H9 (cell line): ENCODE measurements around the gene TMEM131. TPM values are rescaled to one million over a fixed set of nuclear protein-coding genes. Genes with fewer than 3 reads are reported as not detected.

ENCODE experiments used
- DNase-seq: peaks from one replicate; pipeline ENCODE4 v3.0.0-alpha.2; 2017
- H2AFZ ChIP-seq: one replicate; pipeline ENCODE4 v1.6.1; 2013; ENCODE audit warnings: mild to moderate bottlenecking, low read length, control low read depth, moderate library complexity
- H2AK5ac ChIP-seq: 2 replicates; pipeline ENCODE4 v1.6.1; 2013; ENCODE audit warnings: low read length, control low read depth, mixed read lengths; ENCODE audit not compliant: insufficient read length
- H2BK120ac ChIP-seq: one replicate; pipeline ENCODE4 v1.6.1; 2013; ENCODE audit warnings: low read depth, mild to moderate bottlenecking, low read length, control low read depth, inconsistent platforms; ENCODE audit not compliant: poor library complexity, severe bottlenecking
- H2BK12ac ChIP-seq: 2 replicates; pipeline ENCODE4 v1.6.1; 2013; ENCODE audit warnings: low read length, control low read depth, mixed read lengths, low read depth; ENCODE audit not compliant: insufficient read length
- H2BK15ac ChIP-seq: 2 replicates; pipeline ENCODE4 v1.6.1; 2013; ENCODE audit warnings: low read depth, low read length, control low read depth
- H2BK20ac ChIP-seq: one replicate; pipeline ENCODE4 v1.6.1; 2013; ENCODE audit warnings: low read depth, mild to moderate bottlenecking, low read length, control low read depth, inconsistent platforms; ENCODE audit not compliant: poor library complexity, severe bottlenecking
- H2BK5ac ChIP-seq: 2 replicates; pipeline ENCODE4 v1.6.1; 2013; ENCODE audit warnings: low read length, control low read depth, mixed read lengths; ENCODE audit not compliant: insufficient read length
- H3K14ac ChIP-seq: 2 replicates; pipeline ENCODE4 v1.6.1; 2013; ENCODE audit warnings: low read length, control low read depth; ENCODE audit not compliant: insufficient read depth
- H3K18ac ChIP-seq: 2 replicates; pipeline ENCODE4 v1.6.1; 2013; ENCODE audit warnings: low read depth, mild to moderate bottlenecking, mixed read lengths, low read length, control low read depth; ENCODE audit not compliant: insufficient read length
- H3K23ac ChIP-seq: 2 replicates; pipeline ENCODE4 v1.6.1; 2013; ENCODE audit warnings: low read length, control low read depth, mixed read lengths, low read depth; ENCODE audit not compliant: insufficient read length
- H3K23me2 ChIP-seq: 2 replicates; pipeline ENCODE4 v1.6.1; 2013; ENCODE audit warnings: low read depth, mild to moderate bottlenecking, mixed read lengths, low read length, control low read depth; ENCODE audit not compliant: insufficient read length, poor library complexity, severe bottlenecking
- H3K27ac ChIP-seq: 2 replicates; pipeline ENCODE4 v1.5.1; 2013; ENCODE audit warnings: low read length, control low read depth, mixed read lengths, low read depth; ENCODE audit not compliant: insufficient read length
- H3K27me3 ChIP-seq: 2 replicates; pipeline ENCODE4 v1.6.1; 2013; ENCODE audit warnings: low read length, control low read depth, inconsistent platforms; ENCODE audit not compliant: insufficient read depth
- H3K4ac ChIP-seq: 2 replicates; pipeline ENCODE4 v1.6.1; 2013; ENCODE audit warnings: low read depth, mild to moderate bottlenecking, control low read depth, inconsistent platforms, low read length, moderate library complexity
- H3K4me1 ChIP-seq: 2 replicates; pipeline ENCODE4 v1.6.1; 2013; ENCODE audit warnings: low read length, control low read depth, inconsistent platforms; ENCODE audit not compliant: insufficient read depth
- H3K4me2 ChIP-seq: 2 replicates; pipeline ENCODE4 v1.6.1; 2013; ENCODE audit warnings: low read length, control low read depth, mixed read lengths; ENCODE audit not compliant: insufficient read length, insufficient read depth
- H3K56ac ChIP-seq: 2 replicates; pipeline ENCODE4 v1.6.1; 2013; ENCODE audit warnings: low read depth, mild to moderate bottlenecking, mixed read lengths, low read length, control low read depth; ENCODE audit not compliant: insufficient read length
- H3K79me1 ChIP-seq: 2 replicates; pipeline ENCODE4 v1.6.1; 2013; ENCODE audit warnings: low read depth, mild to moderate bottlenecking, moderate library complexity, low read length, control low read depth, inconsistent platforms; ENCODE audit not compliant: insufficient read depth, poor library complexity, severe bottlenecking
- H3K79me2 ChIP-seq: 2 replicates; pipeline ENCODE4 v1.6.1; 2013; ENCODE audit warnings: low read length, control low read depth, inconsistent platforms; ENCODE audit not compliant: insufficient read depth
- H3K9ac ChIP-seq: 2 replicates; pipeline ENCODE4 v1.6.1; 2013; ENCODE audit warnings: low read length, control low read depth, mixed read lengths; ENCODE audit not compliant: insufficient read length; ENCODE audit errors: extremely low read depth
- H3K9me3 ChIP-seq: one replicate; pipeline ENCODE4 v1.6.1; 2013; ENCODE audit warnings: low read depth, low read length, inconsistent platforms; ENCODE audit not compliant: control insufficient read depth
- H3T11ph ChIP-seq: one replicate; pipeline ENCODE4 v1.6.1; 2013; ENCODE audit warnings: mild to moderate bottlenecking, low read length, control low read depth, inconsistent platforms
- H4K20me1 ChIP-seq: one replicate; pipeline ENCODE4 v1.6.1; 2013; ENCODE audit not compliant: control insufficient read depth, insufficient read length, insufficient read depth
- H4K5ac ChIP-seq: 2 replicates; pipeline ENCODE4 v1.6.1; 2013; ENCODE audit warnings: low read depth, mild to moderate bottlenecking, mixed read lengths, low read length, control low read depth; ENCODE audit not compliant: insufficient read length
- H4K8ac ChIP-seq: replicated peaks from 2 replicates; pipeline ENCODE4 v1.6.1; 2013; ENCODE audit warnings: low read length, control low read depth, mixed read lengths, low read depth; ENCODE audit not compliant: insufficient read length
- H4K91ac ChIP-seq: 2 replicates; pipeline ENCODE4 v1.6.1; 2013; ENCODE audit warnings: low read depth, mild to moderate bottlenecking, moderate library complexity, mixed read lengths, low read length, control low read depth; ENCODE audit not compliant: insufficient read length
- H3K27ac Mint-ChIP-seq, 3 experiments: 2 replicates in 2 of 3; 3 replicates in 1 of 3; pipeline ENCODE4 v1.8.0; 2020 to 2021; ENCODE audit warnings: mixed read lengths in 3 of 3, mild to moderate bottlenecking in 1 of 3, moderate library complexity in 1 of 3
- H3K27me3 Mint-ChIP-seq: 2 replicates; pipeline ENCODE4 v1.8.0; 2021; ENCODE audit warnings: low read depth, mild to moderate bottlenecking, moderate library complexity, mixed read lengths
- H3K36me3 Mint-ChIP-seq, 3 experiments: 2 replicates in 2 of 3; 3 replicates in 1 of 3; pipeline ENCODE4 v1.8.0; 2020 to 2021; ENCODE audit warnings: low read depth in 3 of 3, mixed read lengths in 3 of 3; ENCODE audit not compliant: insufficient read depth in 1 of 3
- H3K4me1 Mint-ChIP-seq, 2 experiments: 2 replicates each; pipeline ENCODE4 v1.8.0; 2020; ENCODE audit warnings: mixed read lengths in 2 of 2
- H3K4me3 Mint-ChIP-seq, 2 experiments: 2 replicates in 1 of 2; 3 replicates in 1 of 2; pipeline ENCODE4 v1.8.0; 2020 to 2021; ENCODE audit warnings: mild to moderate bottlenecking in 2 of 2, mixed read lengths in 2 of 2, moderate library complexity in 1 of 2
- H3K9me3 Mint-ChIP-seq, 2 experiments: 2 replicates in 1 of 2; 3 replicates in 1 of 2; pipeline ENCODE4 v1.8.0; 2020; ENCODE audit warnings: mild to moderate bottlenecking in 2 of 2, mixed read lengths in 2 of 2, moderate library complexity in 1 of 2
- WGBS: extraction: QIAGEN DNeasy Blood & Tissue Kit; methylation state at CpG from one replicate; pipeline ENCODE4 v1.1.7; 2013; ENCODE audit warnings: missing lambda C conversion rate, low lambda C conversion rate, mixed read lengths; ENCODE audit not compliant: insufficient read length; ENCODE audit errors: extremely low coverage; 5-methylcytosine and 5-hydroxymethylcytosine counted together
- total RNA-seq: library from RNA; stranded (reverse); gene quantifications from 2 replicates; pipeline ENCODE4 v1.2.1, GENCODE V29; 2021
- TF ChIP-seq, protein P1 (sequence below): fragments of 200-600 bp; sonication (generic); conservative IDR thresholded peaks from 3 replicates; pipeline ENCODE4 v1.8.0; 2021; ENCODE audit warnings: antibody characterized with exemption, mild to moderate bottlenecking

The TMEM131 gene
- total RNA-seq, 1 experiment from 2014 or later, result 20.9 TPM

- peaks cover 2% of the 10 kb centered on the region; the same call in 1 of the 2 replicates for H3K79me2 ChIP-seq
- no peaks in the 10 kb centered on the region for H3K79me1 ChIP-seq
- H3K14ac ChIP-seq, result no peak overlapping the region
- no peak overlapping the region for H3K27ac ChIP-seq
- H3T11ph ChIP-seq, result no peak overlapping the region
- peak; percentile 69 for DNase-seq
- H3K4me2 ChIP-seq, result no peak overlapping the region
- no peaks in the 10 kb centered on the region; the same call in 1 of the 2 replicates for H3K27me3 ChIP-seq
- no peak overlapping the region for H4K8ac ChIP-seq
- H2BK120ac ChIP-seq, result no peak overlapping the region
- no peak overlapping the region for H2AK5ac ChIP-seq
- H4K91ac ChIP-seq, result no peak overlapping the region
- H2BK5ac ChIP-seq, result no peak overlapping the region
- H2BK20ac ChIP-seq, result no peak overlapping the region
- peak overlapping the region; percentile 5 to 61; a peak in 1 of 5 replicates for H3K4me3 Mint-ChIP-seq
- H2BK12ac ChIP-seq, result no peak overlapping the region
- no peaks in the 10 kb centered on the region for H3K23me2 ChIP-seq
- H4K20me1 ChIP-seq, result no peaks in the 10 kb centered on the region
- no peak overlapping the region for H3K18ac ChIP-seq
- H3K23ac ChIP-seq, result no peak overlapping the region
- H3K9ac ChIP-seq, result no peak overlapping the region
- H3K36me3 Mint-ChIP-seq, result peaks cover 0 to 4% (median under 1%) of the 10 kb centered on the region in 3 experiments; a peak in 2 of 7 replicates
- TF ChIP-seq, protein P1, sequence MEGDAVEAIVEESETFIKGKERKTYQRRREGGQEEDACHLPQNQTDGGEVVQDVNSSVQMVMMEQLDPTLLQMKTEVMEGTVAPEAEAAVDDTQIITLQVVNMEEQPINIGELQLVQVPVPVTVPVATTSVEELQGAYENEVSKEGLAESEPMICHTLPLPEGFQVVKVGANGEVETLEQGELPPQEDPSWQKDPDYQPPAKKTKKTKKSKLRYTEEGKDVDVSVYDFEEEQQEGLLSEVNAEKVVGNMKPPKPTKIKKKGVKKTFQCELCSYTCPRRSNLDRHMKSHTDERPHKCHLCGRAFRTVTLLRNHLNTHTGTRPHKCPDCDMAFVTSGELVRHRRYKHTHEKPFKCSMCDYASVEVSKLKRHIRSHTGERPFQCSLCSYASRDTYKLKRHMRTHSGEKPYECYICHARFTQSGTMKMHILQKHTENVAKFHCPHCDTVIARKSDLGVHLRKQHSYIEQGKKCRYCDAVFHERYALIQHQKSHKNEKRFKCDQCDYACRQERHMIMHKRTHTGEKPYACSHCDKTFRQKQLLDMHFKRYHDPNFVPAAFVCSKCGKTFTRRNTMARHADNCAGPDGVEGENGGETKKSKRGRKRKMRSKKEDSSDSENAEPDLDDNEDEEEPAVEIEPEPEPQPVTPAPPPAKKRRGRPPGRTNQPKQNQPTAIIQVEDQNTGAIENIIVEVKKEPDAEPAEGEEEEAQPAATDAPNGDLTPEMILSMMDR, result no peak
- H3K9me3 ChIP-seq, result no peaks in the 10 kb centered on the region
- H3K4me1 ChIP-seq, result no peaks in the 10 kb centered on the region
- no peak overlapping the region for H4K5ac ChIP-seq
- no peak overlapping the region for H3K56ac ChIP-seq
- peaks cover 5 to 10% of the 10 kb centered on the region in 2 experiments; a peak in 4 of 5 replicates for H3K9me3 Mint-ChIP-seq
- no CpG with 5 or more reads among the region's 5 CpGs for WGBS
- H3K4me1 Mint-ChIP-seq, result peaks cover 26 to 35% of the 10 kb centered on the region in 2 experiments
- H3K27me3 Mint-ChIP-seq, result no peaks in the 10 kb centered on the region
- no peak overlapping the region for H2BK15ac ChIP-seq
- H2AFZ ChIP-seq, result no peak overlapping the region
- no peak overlapping the region for H3K4ac ChIP-seq
- H3K27ac Mint-ChIP-seq, result peak overlapping the region in 2 of 3 experiments; percentile 17 to 91; a peak in 3 of 7 replicates
These were observed 59.5 kb downstream of the TMEM131 start for GRCh38 chr2:97936199-97936598.
